ENCODE data around the gene TTLL5. TPM values are rescaled to one million over a fixed set of nuclear protein-coding genes. Genes with fewer than 3 reads are reported as not detected.

TTLL5 gene
- total RNA-seq, 1 donor from 2014 or later = 51.9 TPM

DNA sequence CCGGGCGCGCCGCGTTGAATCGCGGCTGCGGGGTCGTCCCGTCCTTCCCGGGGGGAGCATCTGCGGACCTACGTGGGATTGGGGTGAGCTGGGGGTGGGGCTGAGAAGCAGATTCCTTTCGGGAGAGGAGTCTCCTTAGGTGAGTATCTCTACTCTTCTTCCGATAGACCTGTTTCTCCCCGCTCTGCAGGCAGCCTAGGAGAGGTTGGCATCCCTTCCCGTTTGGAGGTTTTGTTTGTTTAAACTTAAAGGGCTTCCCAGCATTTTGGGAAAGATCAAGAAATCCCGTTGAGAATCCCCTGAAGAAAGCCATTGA is 411 bp downstream of the TTLL5 start:
- Mint-ChIP-seq H3K4me3 (ENCODE audit: low read depth) (peak overlapping the region; percentile 94), H3K36me3 (ENCODE audit: insufficient read depth) (peaks cover 2% of the 10 kb centered on the region), H3K27me3 (no peaks in the 10 kb centered on the region), H3K27ac (peak overlapping the region; percentile 97), H3K9me3 (ENCODE audit: low read depth) (no peaks in the 10 kb centered on the region), H3K4me1 (ENCODE audit: low read depth) (peaks cover 17% of the 10 kb centered on the region)
- TF ChIP-seq, protein P1, sequence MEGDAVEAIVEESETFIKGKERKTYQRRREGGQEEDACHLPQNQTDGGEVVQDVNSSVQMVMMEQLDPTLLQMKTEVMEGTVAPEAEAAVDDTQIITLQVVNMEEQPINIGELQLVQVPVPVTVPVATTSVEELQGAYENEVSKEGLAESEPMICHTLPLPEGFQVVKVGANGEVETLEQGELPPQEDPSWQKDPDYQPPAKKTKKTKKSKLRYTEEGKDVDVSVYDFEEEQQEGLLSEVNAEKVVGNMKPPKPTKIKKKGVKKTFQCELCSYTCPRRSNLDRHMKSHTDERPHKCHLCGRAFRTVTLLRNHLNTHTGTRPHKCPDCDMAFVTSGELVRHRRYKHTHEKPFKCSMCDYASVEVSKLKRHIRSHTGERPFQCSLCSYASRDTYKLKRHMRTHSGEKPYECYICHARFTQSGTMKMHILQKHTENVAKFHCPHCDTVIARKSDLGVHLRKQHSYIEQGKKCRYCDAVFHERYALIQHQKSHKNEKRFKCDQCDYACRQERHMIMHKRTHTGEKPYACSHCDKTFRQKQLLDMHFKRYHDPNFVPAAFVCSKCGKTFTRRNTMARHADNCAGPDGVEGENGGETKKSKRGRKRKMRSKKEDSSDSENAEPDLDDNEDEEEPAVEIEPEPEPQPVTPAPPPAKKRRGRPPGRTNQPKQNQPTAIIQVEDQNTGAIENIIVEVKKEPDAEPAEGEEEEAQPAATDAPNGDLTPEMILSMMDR (IDR thresholded peaks at IDR 0.05; ENCODE audit: unreplicated experiment) = no peak
- no peak for DNase-seq (ENCODE audit: low spot score, unreplicated experiment)

DNA sequence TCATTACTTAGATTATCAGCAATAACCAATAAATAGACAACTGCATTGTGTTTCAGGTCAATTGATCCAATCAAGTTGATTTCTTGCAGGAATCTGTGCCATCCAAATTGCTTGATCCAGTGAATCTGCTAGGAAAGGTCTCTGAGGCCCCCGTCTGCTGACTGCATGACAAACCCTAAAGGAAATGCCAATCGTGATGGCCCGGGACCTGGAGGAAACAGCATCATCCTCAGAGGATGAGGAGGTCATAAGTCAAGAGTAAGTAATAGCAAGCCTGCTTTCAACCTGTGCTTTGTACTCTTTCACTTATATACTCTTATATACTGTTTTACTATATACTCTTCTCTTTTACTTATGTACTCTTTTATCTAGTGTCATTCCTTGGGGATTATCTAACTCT is 1.9 kb downstream of the TTLL5 start:
- Mint-ChIP-seq H3K36me3 (ENCODE audit: insufficient read depth) (peaks cover 2% of the 10 kb centered on the region), H3K9me3 (ENCODE audit: low read depth) (no peaks in the 10 kb centered on the region), H3K4me1 (ENCODE audit: low read depth) (peaks cover 17% of the 10 kb centered on the region), H3K27me3 (no peaks in the 10 kb centered on the region), H3K4me3 (ENCODE audit: low read depth) (peak overlapping the region; percentile 48), H3K27ac (no peak overlapping the region)
- TF ChIP-seq, protein P1 (IDR thresholded peaks at IDR 0.05; ENCODE audit: unreplicated experiment) = no peak
- DNase-seq (ENCODE audit: low spot score, unreplicated experiment) = no peak

DNA sequence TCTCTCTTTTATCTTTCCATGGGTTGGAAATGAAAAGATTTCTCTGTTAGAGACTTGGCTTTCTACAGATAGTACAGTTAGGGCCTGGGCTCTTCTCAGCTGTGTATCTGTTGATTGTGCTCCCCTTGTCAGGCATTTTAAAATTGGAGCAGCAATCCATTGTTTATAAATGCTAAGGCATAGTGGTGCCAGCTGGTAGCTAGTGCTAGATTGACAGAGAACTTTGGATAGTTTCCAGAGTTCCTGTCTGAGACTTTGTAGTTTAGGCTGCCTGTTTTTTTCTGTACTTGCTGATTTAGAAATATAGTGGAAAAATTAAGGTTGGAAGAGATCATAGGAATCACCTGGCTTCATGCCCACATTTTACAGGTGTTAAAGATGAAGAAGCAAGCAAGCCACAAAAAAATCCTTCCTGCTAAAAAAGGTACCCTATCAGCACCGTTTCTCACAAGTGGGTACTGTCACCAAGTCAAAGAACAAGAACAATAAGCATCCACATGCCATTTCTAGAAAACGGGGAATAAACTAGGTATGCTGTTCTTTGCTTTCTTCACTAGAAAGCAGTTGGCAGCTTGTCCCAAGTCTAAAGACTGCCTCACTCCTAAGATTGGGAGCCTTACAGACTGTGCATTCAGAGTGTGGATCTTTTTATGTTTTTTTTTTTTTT is 6.2 kb downstream of the TTLL5 start:
- TF ChIP-seq, protein P1 (IDR thresholded peaks at IDR 0.05; ENCODE audit: unreplicated experiment) = no peak
- Mint-ChIP-seq H3K9me3 (ENCODE audit: low read depth) (no peaks in the 10 kb centered on the region), H3K27ac (no peak overlapping the region), H3K36me3 (ENCODE audit: insufficient read depth) (peaks cover 26% of the 10 kb centered on the region), H3K4me3 (ENCODE audit: low read depth) (no peak overlapping the region), H3K4me1 (ENCODE audit: low read depth) (peaks cover 1% of the 10 kb centered on the region), H3K27me3 (no peaks in the 10 kb centered on the region)
- DNase-seq (ENCODE audit: low spot score, unreplicated experiment) = no peak

DNA sequence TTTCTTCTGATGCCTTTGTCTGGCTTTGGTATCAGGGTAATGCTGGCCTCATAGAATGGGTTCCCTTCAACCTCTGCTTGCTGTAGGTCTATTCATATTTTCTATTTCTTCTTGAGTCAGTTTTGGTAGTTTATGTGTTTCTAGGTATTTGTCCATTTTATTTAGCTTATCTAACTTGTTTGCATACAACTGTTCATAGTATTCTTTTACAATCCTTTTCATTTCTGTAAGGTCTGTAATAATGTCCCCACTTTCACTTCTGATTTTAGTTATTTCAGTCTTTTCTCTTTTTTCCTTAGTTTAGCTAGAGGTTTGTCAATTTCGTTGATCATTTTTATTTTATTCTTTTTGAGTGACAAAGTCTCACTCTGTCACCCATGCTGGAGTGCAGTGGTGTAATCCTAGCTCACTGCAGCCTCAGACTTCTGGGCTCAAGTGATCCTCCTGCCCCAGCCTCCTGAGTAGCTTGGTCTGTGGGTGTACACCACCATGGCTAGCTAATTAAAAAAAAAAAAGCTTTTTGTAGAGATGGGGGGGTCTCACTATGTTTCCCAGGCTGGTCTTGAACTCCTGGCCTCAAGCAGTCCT is 11.7 kb downstream of the TTLL5 start:
- Mint-ChIP-seq H3K36me3 (ENCODE audit: insufficient read depth) (peaks cover 31% of the 10 kb centered on the region), H3K4me3 (ENCODE audit: low read depth) (no peak overlapping the region), H3K9me3 (ENCODE audit: low read depth) (peaks cover 3% of the 10 kb centered on the region), H3K27me3 (no peaks in the 10 kb centered on the region), H3K27ac (no peak overlapping the region), H3K4me1 (ENCODE audit: low read depth) (no peaks in the 10 kb centered on the region)
- DNase-seq (ENCODE audit: low spot score, unreplicated experiment) = no peak
- TF ChIP-seq, protein P1 (IDR thresholded peaks at IDR 0.05; ENCODE audit: unreplicated experiment) = no peak

DNA sequence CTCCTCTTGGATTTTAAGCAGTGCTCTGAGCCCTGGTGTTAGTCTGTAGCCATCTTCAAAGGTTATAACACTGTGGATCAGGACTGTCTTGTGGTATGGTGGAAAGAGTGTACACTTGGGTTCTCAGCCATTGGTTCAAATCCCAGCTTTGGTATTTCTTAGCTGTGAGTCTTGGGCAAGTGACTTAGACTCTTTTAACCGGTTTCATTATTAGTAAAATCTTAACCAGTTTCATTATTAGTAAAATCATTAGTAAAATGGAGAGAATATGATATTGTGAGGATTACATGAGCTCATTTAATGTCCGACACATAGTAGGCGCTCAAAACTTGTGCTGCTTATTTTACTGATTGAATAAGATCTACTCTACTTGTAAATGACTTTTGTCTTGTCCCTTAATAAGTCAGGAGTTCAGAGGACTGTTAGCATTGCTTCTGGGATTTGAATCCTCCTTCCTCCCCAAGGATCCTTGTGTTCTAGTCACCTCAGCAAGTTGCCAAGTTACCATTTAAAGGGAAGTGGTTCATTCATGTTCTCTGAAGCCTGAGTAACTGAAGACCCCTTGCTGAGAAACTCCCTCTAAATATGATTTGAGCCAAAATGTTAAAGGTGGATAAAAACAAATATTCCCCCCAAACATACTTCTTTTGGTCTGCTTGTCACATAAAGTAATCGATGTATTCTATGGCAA is 12.4 kb downstream of the TTLL5 start:
- no peak overlapping the region for H3K27ac Mint-ChIP-seq
- TF ChIP-seq, protein P1 (IDR thresholded peaks at IDR 0.05; ENCODE audit: unreplicated experiment) = no peak
- H3K36me3 Mint-ChIP-seq (ENCODE audit: insufficient read depth) = peaks cover 31% of the 10 kb centered on the region

More for the DNA sequence above, 12.4 kb downstream of the TTLL5 start:
- DNase-seq (ENCODE audit: low spot score, unreplicated experiment) = no peak
- Mint-ChIP-seq H3K4me1 (ENCODE audit: low read depth) (no peaks in the 10 kb centered on the region), H3K4me3 (ENCODE audit: low read depth) (no peak overlapping the region), H3K9me3 (ENCODE audit: low read depth) (peaks cover 3% of the 10 kb centered on the region), H3K27me3 (no peaks in the 10 kb centered on the region)
